Measurements from ENCODE around the gene CDC14A. TPM values are rescaled to one million over a fixed set of nuclear protein-coding genes. Genes with fewer than 3 reads are reported as not detected.

The CDC14A gene
- total RNA-seq, 1 donor from 2014 or later: 17.8 TPM

DNA sequence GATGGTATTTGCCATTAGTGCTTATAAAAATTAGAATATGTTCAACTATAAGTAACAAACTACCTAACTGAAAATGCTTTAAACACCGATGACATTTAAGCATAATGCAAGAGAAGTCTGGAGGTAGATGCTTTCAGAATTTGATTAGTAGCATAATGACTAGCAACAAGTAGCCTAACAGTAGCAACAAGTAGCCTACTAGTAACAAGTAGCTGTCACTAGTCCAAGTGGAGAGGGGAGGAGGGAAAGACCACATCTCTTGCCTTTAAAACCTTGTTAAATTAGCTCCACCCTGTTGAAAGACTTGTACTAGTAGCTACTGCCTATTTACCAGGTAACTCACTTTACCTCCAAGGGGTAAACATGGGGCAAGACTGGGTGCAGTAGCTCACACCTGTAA lies 193.5 kb downstream of the CDC14A start:
- H3K27ac ChIP-seq: no peak overlapping the region
- TF ChIP-seq, protein P1, sequence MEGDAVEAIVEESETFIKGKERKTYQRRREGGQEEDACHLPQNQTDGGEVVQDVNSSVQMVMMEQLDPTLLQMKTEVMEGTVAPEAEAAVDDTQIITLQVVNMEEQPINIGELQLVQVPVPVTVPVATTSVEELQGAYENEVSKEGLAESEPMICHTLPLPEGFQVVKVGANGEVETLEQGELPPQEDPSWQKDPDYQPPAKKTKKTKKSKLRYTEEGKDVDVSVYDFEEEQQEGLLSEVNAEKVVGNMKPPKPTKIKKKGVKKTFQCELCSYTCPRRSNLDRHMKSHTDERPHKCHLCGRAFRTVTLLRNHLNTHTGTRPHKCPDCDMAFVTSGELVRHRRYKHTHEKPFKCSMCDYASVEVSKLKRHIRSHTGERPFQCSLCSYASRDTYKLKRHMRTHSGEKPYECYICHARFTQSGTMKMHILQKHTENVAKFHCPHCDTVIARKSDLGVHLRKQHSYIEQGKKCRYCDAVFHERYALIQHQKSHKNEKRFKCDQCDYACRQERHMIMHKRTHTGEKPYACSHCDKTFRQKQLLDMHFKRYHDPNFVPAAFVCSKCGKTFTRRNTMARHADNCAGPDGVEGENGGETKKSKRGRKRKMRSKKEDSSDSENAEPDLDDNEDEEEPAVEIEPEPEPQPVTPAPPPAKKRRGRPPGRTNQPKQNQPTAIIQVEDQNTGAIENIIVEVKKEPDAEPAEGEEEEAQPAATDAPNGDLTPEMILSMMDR (IDR thresholded peaks at IDR 0.05): no peak
- H3K36me3 ChIP-seq: no peaks in the 10 kb centered on the region
- H3K4me1 ChIP-seq: no peaks in the 10 kb centered on the region
- H3K4me3 ChIP-seq: no peak overlapping the region
- H3K9me3 ChIP-seq: peaks cover 1% of the 10 kb centered on the region
- intact Hi-C loops (cut with DNase I): no loop called here
- no peak for DNase-seq
- H3K27me3 ChIP-seq (ENCODE audit: low read depth): peaks cover 4% of the 10 kb centered on the region
- ATAC-seq: no peak

DNA sequence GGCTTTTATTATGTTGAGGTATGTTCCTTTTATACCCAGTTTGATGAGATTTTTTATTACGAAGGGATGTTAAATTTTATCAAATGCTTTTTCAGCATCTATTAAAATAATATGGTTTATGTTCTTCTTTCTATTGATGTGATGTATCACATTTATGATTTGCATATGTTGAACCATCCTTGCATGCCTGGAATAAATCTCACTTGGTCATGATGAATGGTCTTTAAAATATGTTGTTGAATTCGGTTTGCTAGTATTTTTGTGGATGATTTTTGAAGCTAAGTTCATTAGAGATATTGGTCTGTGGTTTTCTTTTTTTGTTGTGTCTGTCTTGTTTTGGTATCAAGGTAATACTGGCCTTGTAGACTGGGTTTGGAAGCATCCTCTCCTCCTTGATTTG lies 199.7 kb downstream of the CDC14A start:
- TF ChIP-seq, protein P1 (IDR thresholded peaks at IDR 0.05): no peak
- Histone ChIP-seq H3K27ac (no peak overlapping the region), H3K36me3 (no peaks in the 10 kb centered on the region), H3K4me3 (no peak overlapping the region), H3K4me1 (no peaks in the 10 kb centered on the region), H3K9me3 (peaks cover 35% of the 10 kb centered on the region), H3K27me3 (ENCODE audit: low read depth) (no peaks in the 10 kb centered on the region)
- DNase-seq: no peak
- intact Hi-C loops (cut with DNase I): no loop called here
- ATAC-seq: no peak

DNA sequence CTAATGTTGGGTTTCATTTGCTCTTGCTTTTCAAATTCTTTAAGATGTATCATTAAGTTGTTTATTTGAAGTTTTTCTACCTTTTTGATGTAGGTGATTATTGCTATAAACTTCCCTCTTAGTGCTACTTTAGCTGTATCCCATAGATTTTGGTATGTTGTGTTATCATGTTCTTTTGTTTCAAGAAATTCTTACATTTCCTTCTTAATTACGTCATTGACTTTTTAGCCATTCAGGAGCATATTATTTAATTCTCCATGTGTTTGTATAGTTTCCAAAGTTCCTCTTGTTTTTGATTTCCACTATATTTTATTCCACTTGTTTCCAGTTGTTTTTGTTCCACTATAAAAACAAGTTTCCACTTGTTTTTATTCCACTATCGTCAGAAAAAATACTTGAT lies 200.6 kb downstream of the CDC14A start:
- Histone ChIP-seq H3K27ac (no peak overlapping the region), H3K36me3 (no peaks in the 10 kb centered on the region), H3K27me3 (ENCODE audit: low read depth) (no peaks in the 10 kb centered on the region), H3K9me3 (peaks cover 35% of the 10 kb centered on the region), H3K4me1 (no peaks in the 10 kb centered on the region), H3K4me3 (no peak overlapping the region)
- TF ChIP-seq, protein P1 (IDR thresholded peaks at IDR 0.05): no peak
- no peak for DNase-seq
- ATAC-seq: no peak
- intact Hi-C loops (cut with DNase I): no loop called here

DNA sequence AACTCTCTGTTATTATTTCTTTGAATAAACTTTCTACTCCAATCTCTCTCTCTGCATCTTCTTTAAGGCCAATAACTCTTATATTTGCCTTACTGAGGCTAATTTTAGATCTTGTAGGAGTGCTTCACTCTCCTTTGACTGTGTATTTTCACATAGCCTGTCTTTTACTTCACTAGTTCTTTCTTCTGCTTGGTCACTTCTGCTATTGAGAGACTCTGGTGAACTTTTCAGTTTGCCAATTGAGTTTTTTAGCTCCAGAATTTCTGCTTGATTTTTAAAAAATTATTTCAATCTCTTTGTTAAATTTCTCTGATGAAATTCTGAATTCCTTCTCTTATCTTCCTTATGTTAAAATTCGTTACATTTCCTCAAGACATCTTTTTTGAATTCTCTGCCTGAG lies 203.9 kb downstream of the CDC14A start:
- Histone ChIP-seq H3K27me3 (ENCODE audit: low read depth) (no peaks in the 10 kb centered on the region), H3K4me1 (no peaks in the 10 kb centered on the region), H3K36me3 (no peaks in the 10 kb centered on the region), H3K9me3 (peaks cover 31% of the 10 kb centered on the region), H3K4me3 (no peak overlapping the region), H3K27ac (no peak overlapping the region)
- DNase-seq: no peak
- intact Hi-C loops (cut with DNase I): no loop called here
- ATAC-seq: no peak
- TF ChIP-seq, protein P1 (IDR thresholded peaks at IDR 0.05): no peak

DNA sequence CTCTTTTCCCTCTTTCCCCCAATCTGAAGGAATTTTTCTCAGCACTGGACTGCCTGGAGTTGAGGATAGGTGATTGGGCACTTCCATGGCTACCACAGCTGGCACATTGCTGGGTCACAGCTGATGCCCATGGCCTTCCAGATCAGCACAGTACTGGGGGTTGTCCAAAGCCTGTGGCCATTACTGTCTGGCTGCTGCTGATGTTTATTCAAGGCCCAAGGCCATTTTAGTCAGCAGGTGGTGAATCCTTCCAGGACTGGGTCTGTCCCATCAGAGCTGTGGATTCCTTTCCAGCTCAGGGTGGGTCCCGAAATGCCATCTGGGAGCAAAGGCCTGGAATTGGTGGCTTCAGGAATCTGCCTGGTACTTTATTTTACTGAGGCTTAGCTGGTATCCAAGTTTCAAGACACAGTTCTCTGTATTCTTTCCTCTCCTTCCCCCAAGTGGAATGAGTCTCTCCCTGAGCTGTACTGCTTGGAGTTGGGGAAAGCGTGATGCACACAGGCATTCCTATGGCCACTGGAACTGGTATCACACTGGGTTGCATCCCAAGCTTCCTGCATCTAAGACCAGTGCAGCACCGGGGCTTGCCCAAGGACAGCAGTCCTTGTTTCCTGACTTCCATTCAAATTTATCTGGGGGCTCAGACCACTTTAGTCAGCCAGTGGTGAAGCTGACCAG lies 204.8 kb downstream of the CDC14A start:
- H3K27ac ChIP-seq: no peak overlapping the region
- DNase-seq (no peak), ATAC-seq (no peak)
- intact Hi-C loops (cut with DNase I): no loop called here
- TF ChIP-seq, protein P1 (IDR thresholded peaks at IDR 0.05): no peak
- peaks cover 24% of the 10 kb centered on the region for H3K9me3 ChIP-seq
- no peak overlapping the region for H3K4me3 ChIP-seq
- H3K4me1 ChIP-seq: no peaks in the 10 kb centered on the region
- no peaks in the 10 kb centered on the region for H3K36me3 ChIP-seq
- H3K27me3 ChIP-seq (ENCODE audit: low read depth): no peaks in the 10 kb centered on the region

All from lower lobe of right lung (tissue), 2 donors.